Measurements from ENCODE around the gene SAMHD1.
"Not testable (repeated sequence)": the region's sequence is repeated elsewhere in the genome, so short reads cannot be mapped to it uniquely, and the experiment has no call there.

The SAMHD1 gene

GRCh38 chr20:36951198-36951978 lies at the start of gene SAMHD1:
Gene SAMHD1 (minus strand): TSS chr20:36951708. CDS start chr20:36951643, 65 bp downstream.
- DNase-seq (ENCODE audit: low spot score), result peak; percentile 98

- DNase-seq (ENCODE audit: low spot score), result not testable (repeated sequence)
Observed at GRCh38 chr20:37000171-37000570, 48.7 kb upstream of the SAMHD1 start.

GRCh38 chr20:36998652-36999051 lies 47.1 kb upstream of the SAMHD1 start:
- DNase-seq (ENCODE audit: low spot score), result no peak

- DNase-seq (ENCODE audit: low spot score), result no peak
Observed at GRCh38 chr20:36997121-36997520, 45.6 kb upstream of the SAMHD1 start.

- not testable (repeated sequence) for DNase-seq (ENCODE audit: low spot score)
Observed at GRCh38 chr20:36994221-36994620, 42.7 kb upstream of the SAMHD1 start.

GRCh38 chr20:36992802-36993334 lies 41.4 kb upstream of the SAMHD1 start:
- DNase-seq (ENCODE audit: low spot score), result no peak

GRCh38 chr20:36991703-36992102 lies 40.2 kb upstream of the SAMHD1 start:
- DNase-seq (ENCODE audit: low spot score), result no peak

- DNase-seq (ENCODE audit: low spot score), result no peak
Observed at GRCh38 chr20:36989797-36990196, 38.3 kb upstream of the SAMHD1 start.

GRCh38 chr20:36988494-36988966 lies 37.0 kb upstream of the SAMHD1 start:
- DNase-seq (ENCODE audit: low spot score), result no peak

GRCh38 chr20:36984257-36984638 lies 32.7 kb upstream of the SAMHD1 start:
- DNase-seq (ENCODE audit: low spot score), result no peak

- DNase-seq (ENCODE audit: low spot score), result peak; percentile 51
Observed at GRCh38 chr20:36975099-36975818, 23.8 kb upstream of the SAMHD1 start.

GRCh38 chr20:36974660-36975059 lies 23.2 kb upstream of the SAMHD1 start:
- no peak for DNase-seq (ENCODE audit: low spot score)

- no peak for DNase-seq (ENCODE audit: low spot score)
Observed at GRCh38 chr20:36971103-36971502, 19.6 kb upstream of the SAMHD1 start.

- no peak for DNase-seq (ENCODE audit: low spot score)
Observed at GRCh38 chr20:36969478-36970186, 18.1 kb upstream of the SAMHD1 start.

- no peak for DNase-seq (ENCODE audit: low spot score)
Observed at GRCh38 chr20:36969051-36969450, 17.5 kb upstream of the SAMHD1 start.

- no peak for DNase-seq (ENCODE audit: low spot score)
Observed at GRCh38 chr20:36967636-36968035, 16.1 kb upstream of the SAMHD1 start.

- DNase-seq (ENCODE audit: low spot score), result not testable (repeated sequence)
Observed at GRCh38 chr20:36966965-36967364, 15.5 kb upstream of the SAMHD1 start.

- not testable (repeated sequence) for DNase-seq (ENCODE audit: low spot score)
Observed at GRCh38 chr20:36962354-36962941, 10.9 kb upstream of the SAMHD1 start.

GRCh38 chr20:36959242-36959641 lies 7.7 kb upstream of the SAMHD1 start:
- DNase-seq (ENCODE audit: low spot score), result no peak

- DNase-seq (ENCODE audit: low spot score), result no peak
Observed at GRCh38 chr20:36957875-36958667, 6.6 kb upstream of the SAMHD1 start.

- DNase-seq (ENCODE audit: low spot score), result no peak
Observed at GRCh38 chr20:36956674-36957073, 5.2 kb upstream of the SAMHD1 start.

Data from activated CD4-positive, alpha-beta T cell treated with anti-CD3 and anti-CD28 coated beads, Interleukin-2, Interleukin-4, amounts not matched to agents 100 ng/mL and 50 ng/mL, durations not matched to agents 16 hours and 8 hours (primary cell).